GM21825 (cell line): ENCODE data around the gene PDCD10.

Experiments used
- ATAC-seq: cut with Tn5 transposase; IDR thresholded peaks from one replicate; pipeline ENCODE4 v1.9.1; 2021; ENCODE audit warnings: mild to moderate bottlenecking, moderate library complexity; ENCODE audit not compliant: unreplicated experiment

Gene PDCD10

GRCh38 chr3:167734498-167735232 lies at the start of gene PDCD10:
TSS of gene PDCD10 (minus strand) at chr3:167734892. CDS start at chr3:167720157, 14,735 bp downstream.
- peak; percentile 89 for ATAC-seq

- ATAC-seq = no peak
These were observed 49.1 kb upstream of the PDCD10 start for GRCh38 chr3:167783781-167784180.

- ATAC-seq = no peak
These were observed 45.7 kb upstream of the PDCD10 start for GRCh38 chr3:167780214-167780883.

GRCh38 chr3:167777356-167777755 lies 42.7 kb upstream of the PDCD10 start:
- ATAC-seq = peak; percentile 45

GRCh38 chr3:167776066-167776685 lies 41.5 kb upstream of the PDCD10 start:
- ATAC-seq = no peak

DNA sequence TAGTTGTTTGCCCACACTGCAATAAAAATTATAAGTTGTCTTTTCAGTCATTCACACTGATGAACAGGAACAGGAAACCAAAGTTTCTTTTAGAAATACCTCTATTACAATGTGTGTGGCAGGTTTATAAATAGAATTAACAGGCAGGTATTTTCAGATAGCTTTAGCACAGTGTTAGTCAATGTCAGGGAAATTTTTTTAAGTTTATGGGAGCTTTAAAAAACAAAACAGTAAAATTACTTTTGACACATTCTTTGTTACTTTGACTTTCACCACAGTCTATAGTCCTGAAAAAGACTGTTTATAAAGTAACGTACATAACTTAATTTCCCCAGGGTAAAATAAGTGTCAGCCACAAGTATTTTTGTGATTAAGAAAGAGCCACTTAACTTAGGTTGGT lies 38.9 kb upstream of the PDCD10 start:
- ATAC-seq = peak; percentile 88

DNA sequence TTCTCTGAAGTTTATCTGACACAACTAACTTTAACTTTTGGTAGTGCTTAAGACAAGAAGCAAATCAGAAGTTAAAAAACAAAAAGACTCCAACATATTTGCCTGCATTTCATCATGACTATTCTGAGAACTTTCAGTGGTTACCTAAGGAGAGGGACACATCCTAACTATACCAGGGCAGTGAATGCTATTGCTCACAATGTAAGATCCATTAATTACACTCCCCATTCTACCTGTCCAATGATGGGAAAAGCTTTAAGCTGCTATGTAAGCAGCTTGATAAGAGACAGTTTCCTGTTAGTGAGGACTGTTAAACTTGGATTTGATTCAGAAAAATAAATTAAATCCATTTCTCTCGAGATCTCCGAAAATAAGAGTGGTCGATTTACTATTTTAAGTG lies 38.3 kb upstream of the PDCD10 start:
- ATAC-seq = peak; percentile 48

DNA sequence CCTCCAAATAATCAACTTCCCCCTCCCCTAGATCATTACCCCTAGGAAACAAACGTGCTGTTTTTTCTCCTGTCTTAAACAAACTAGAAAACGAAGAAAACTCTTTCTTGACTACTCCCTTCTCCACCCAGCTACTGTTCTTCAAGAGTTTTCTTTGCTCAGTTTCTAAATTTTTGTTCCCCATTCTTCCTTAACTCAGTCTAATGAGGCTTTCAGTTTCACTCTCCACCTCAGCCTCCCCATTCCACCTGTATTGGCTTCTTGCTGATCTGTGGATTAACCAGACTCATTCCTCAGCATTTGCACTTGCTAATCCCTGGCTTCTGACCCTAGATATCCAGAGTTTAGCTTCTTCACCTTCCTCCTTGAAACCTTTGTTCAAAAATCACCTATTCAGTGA lies 27.6 kb upstream of the PDCD10 start:
- no peak for ATAC-seq

- ATAC-seq = no peak
These were observed 26.6 kb upstream of the PDCD10 start for GRCh38 chr3:167761302-167761701.

GRCh38 chr3:167754049-167754448 lies 19.4 kb upstream of the PDCD10 start:
- no peak for ATAC-seq

GRCh38 chr3:167750272-167750971 lies 15.7 kb upstream of the PDCD10 start:
- peak; percentile 99 for ATAC-seq

GRCh38 chr3:167749728-167750127 lies 15.0 kb upstream of the PDCD10 start:
- no peak for ATAC-seq

- no peak for ATAC-seq
These were observed 14.5 kb upstream of the PDCD10 start for GRCh38 chr3:167749209-167749608.

- no peak for ATAC-seq
These were observed 9.1 kb upstream of the PDCD10 start for GRCh38 chr3:167743799-167744198.

DNA sequence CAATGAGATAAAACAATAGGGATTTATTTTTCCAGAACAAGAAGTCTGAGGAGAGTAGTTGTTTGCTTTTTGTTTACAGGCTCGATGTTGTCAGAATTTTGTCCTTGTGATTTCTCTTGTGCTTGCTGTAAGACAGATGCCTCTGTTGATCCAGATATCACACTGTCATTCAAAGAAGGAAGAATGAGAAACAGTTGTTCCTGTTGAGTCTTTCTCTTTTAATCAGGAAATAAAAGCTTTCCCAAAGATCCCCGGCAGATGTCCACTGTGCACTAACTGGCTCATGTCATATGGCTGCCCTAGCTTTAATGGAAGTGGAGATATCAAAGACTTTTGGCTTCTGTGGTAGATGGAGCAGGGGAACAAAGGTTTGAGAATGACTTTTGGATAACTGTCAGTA lies 7.6 kb upstream of the PDCD10 start:
- ATAC-seq = no peak

GRCh38 chr3:167740961-167741587 lies 6.4 kb upstream of the PDCD10 start:
- ATAC-seq = peak; percentile 97

- no peak for ATAC-seq
These were observed 4.6 kb upstream of the PDCD10 start for GRCh38 chr3:167739190-167739810.

GRCh38 chr3:167738037-167738436 lies 3.3 kb upstream of the PDCD10 start:
- ATAC-seq = no peak

DNA sequence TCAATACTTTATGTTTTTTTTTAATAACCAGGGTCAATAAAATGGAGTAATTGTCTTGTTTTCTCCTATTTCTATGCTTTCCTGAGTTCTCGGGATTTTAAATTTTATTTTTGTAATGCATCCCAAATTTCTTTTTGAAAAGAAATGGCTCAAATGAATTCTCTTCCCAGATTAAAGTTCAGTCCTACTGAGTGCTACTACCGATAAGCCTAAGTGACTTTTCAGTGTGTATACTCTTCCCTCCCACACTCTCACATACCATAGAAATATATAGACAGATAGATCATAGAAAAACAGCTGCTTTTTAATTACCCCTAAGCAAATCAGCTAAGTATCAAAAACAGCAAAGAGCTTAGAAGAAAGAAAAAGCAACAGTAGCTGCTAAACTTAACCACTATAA lies 2.3 kb upstream of the PDCD10 start:
- no peak for ATAC-seq

DNA sequence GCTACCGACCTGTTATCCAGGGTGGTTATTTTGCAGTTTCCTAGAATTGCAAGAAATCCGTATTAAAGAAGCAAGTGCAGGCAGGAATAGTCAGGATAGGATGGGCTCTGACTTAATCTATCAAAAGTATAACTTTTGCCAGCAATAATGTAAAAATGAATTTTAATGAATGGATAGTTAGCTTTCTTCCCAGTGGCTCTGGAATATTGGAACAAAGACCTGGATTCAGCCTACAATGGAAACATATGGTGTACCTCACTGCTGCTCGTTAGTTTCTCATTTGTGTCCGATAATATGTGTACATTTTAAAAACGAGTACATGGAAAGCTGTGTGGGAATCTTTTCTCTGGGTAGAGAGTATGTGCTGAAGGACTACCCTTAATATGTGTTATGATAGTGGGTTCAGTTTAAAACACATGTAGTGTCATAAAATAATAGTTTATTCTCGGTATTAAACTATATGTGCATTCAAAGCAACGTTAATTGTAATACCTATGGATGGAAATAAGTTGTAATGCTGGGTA lies 1.6 kb upstream of the PDCD10 start:
- ATAC-seq = no peak
